GM12801 (cell line): ENCODE data around the gene SAFB2.

ENCODE experiments used
- CTCF ChIP-seq: IDR thresholded peaks from one replicate; pipeline ENCODE4 v1.5.1; 2011; ENCODE audit warnings: control low read depth; ENCODE audit not compliant: insufficient read length; ENCODE audit errors: extremely low read depth

Gene SAFB2

GRCh38 chr19:5645409-5645808 lies 22.8 kb upstream of the SAFB2 start:
- no peak for TF ChIP-seq CTCF

DNA sequence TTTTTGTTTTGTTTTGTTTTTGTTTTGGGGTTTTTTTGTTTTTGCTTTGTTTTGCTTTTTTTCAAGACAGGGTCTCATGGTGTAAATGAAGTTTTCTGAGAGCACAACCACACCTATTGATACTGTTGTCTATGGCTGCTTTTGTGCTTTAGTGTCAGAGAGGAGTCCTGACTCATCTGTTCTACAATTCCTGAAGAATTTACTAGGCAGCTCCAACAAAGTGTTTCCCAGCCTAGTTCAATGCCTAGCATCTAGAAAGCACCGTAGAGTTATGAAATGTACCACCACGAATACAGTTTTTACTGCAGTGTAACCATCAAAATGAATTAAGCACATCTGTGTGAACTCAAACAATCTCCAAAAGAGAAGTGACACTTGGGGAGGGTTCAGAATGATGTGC lies 21.5 kb upstream of the SAFB2 start:
- no peak for TF ChIP-seq CTCF

DNA sequence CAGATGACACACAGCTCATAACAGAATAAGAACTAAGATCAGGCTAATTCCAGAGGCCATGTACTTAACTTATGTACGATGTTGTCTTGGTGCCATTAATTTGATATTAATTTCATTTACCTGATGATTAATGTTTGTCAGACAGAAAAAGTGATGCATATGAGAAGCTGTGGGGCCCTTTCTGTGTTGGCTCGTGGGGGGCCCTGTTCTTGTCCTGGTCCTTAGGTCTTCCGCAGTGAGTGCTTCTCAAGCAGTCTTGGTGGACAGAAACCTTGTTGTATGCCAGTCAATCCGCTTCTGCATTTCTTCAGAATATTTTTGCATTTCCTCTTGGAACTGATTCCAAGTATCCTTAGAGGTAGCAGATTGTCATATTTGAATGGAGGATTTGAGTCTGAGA lies 20.5 kb upstream of the SAFB2 start:
- TF ChIP-seq CTCF: no peak

- TF ChIP-seq CTCF: no peak
Observed at GRCh38 chr19:5642204-5642603, 19.6 kb upstream of the SAFB2 start.

GRCh38 chr19:5641171-5641570 lies 18.6 kb upstream of the SAFB2 start:
- no peak for TF ChIP-seq CTCF

- TF ChIP-seq CTCF: no peak
Observed at GRCh38 chr19:5637971-5638370, 15.4 kb upstream of the SAFB2 start.

DNA sequence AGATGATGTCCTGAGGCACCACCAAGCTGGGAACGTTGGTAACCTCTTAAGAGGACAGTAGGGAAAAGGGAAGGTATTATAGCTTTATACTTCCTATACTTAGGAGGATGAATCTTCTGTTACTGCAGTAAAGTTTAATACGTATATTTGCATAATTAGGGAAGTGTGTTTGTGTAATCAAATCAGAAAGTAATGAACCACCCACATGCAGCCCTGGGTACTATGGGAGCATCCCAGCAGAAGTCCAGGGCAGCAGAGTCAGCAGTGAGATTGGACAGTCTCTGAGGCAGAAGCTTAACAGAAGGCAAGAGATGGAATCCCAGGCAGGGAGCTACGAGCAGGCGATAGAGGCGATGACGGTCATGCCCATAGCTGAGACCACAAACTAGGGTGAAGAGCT lies 12.9 kb upstream of the SAFB2 start:
- TF ChIP-seq CTCF: no peak

DNA sequence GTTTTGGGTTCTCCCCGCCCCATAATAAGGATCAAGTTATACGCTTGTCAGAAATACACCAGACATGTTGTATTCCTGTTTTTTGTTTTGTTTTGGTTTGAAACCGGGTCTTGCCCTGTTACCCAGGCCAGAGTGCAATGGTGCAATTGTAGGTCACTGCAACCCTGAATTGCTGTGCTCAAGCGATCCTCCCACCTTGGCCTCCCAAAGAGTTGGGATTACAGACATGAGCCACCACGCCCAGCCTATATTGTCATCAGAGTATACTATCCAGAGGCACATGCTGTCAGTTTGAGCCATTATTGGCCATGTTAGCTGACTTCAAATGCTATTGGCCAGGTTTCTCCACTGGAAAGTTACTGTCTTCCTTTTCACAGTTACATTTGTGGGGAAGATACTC lies 10.1 kb upstream of the SAFB2 start:
- no peak for TF ChIP-seq CTCF
